ENCODE results near the gene SOAT2. TPM values are rescaled to one million over a fixed set of nuclear protein-coding genes. Genes with fewer than 3 reads are reported as not detected.

The SOAT2 gene
- total RNA-seq, 1 experiment from 2014 or later, result not detected

GRCh38 chr12:53096759-53097158 lies 6.5 kb upstream of the SOAT2 start:
- no peak overlapping the region for H2AFZ ChIP-seq (ENCODE audit: low read length)
- no peak overlapping the region for H3K23ac ChIP-seq (ENCODE audit: insufficient read length, low read depth, low read length)
- H4K91ac ChIP-seq (ENCODE audit: insufficient read length, low read depth, low read length), result no peak overlapping the region
- TF ChIP-seq, protein P1, sequence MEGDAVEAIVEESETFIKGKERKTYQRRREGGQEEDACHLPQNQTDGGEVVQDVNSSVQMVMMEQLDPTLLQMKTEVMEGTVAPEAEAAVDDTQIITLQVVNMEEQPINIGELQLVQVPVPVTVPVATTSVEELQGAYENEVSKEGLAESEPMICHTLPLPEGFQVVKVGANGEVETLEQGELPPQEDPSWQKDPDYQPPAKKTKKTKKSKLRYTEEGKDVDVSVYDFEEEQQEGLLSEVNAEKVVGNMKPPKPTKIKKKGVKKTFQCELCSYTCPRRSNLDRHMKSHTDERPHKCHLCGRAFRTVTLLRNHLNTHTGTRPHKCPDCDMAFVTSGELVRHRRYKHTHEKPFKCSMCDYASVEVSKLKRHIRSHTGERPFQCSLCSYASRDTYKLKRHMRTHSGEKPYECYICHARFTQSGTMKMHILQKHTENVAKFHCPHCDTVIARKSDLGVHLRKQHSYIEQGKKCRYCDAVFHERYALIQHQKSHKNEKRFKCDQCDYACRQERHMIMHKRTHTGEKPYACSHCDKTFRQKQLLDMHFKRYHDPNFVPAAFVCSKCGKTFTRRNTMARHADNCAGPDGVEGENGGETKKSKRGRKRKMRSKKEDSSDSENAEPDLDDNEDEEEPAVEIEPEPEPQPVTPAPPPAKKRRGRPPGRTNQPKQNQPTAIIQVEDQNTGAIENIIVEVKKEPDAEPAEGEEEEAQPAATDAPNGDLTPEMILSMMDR (conservative IDR thresholded peaks at IDR 0.05), result no peak
- H3K79me1 ChIP-seq (ENCODE audit: insufficient read depth, low read depth, low read length, poor library complexity, severe bottlenecking), result no peaks in the 10 kb centered on the region
- H3K4me2 ChIP-seq (ENCODE audit: insufficient read depth, insufficient read length, low read length), result peak overlapping the region; percentile 98
- H3K4me1 ChIP-seq (ENCODE audit: insufficient read depth, low read length), result peaks cover 6% of the 10 kb centered on the region; the same call in 1 of the 2 replicates
- no peak overlapping the region; a peak in 1 of 7 replicates for H3K27ac Mint-ChIP-seq
- peaks cover 0 to 3% of the 10 kb centered on the region in 2 experiments; a peak in 1 of 5 replicates for H3K9me3 Mint-ChIP-seq
- no peak overlapping the region for H2BK12ac ChIP-seq (ENCODE audit: insufficient read length, low read depth, low read length)
- H4K5ac ChIP-seq (ENCODE audit: insufficient read length, low read depth, low read length), result no peak overlapping the region
- WGBS (ENCODE audit: extremely low coverage, insufficient read length, low lambda C conversion rate), result no CpG with 5 or more reads among the region's 9 CpGs
- H3K4ac ChIP-seq (ENCODE audit: low read depth, low read length), result no peak overlapping the region
- no peak overlapping the region for H4K8ac ChIP-seq (replicated peaks; ENCODE audit: insufficient read length, low read depth, low read length)
- H3T11ph ChIP-seq (ENCODE audit: low read length), result no peak overlapping the region
- no peak overlapping the region for H3K56ac ChIP-seq (ENCODE audit: insufficient read length, low read depth, low read length)
- no peaks in the 10 kb centered on the region; the same call in 1 of the 2 replicates for H3K27me3 ChIP-seq (ENCODE audit: insufficient read depth, low read length)
- H3K27me3 Mint-ChIP-seq (ENCODE audit: low read depth), result peaks cover 74% of the 10 kb centered on the region
- no peaks in the 10 kb centered on the region for H3K9me3 ChIP-seq (ENCODE audit: control insufficient read depth, low read depth, low read length)
- no peaks in the 10 kb centered on the region for H4K20me1 ChIP-seq (ENCODE audit: control insufficient read depth, insufficient read depth, insufficient read length)
- DNase-seq, result no peak
- H3K79me2 ChIP-seq (ENCODE audit: insufficient read depth, low read length), result no peaks in the 10 kb centered on the region
- no peak overlapping the region for H2BK5ac ChIP-seq (ENCODE audit: insufficient read length, low read length)
- H3K4me3 Mint-ChIP-seq, result peak overlapping the region; percentile 68 to 91
- H3K14ac ChIP-seq (ENCODE audit: insufficient read depth, low read length), result no peak overlapping the region
- H2BK20ac ChIP-seq (ENCODE audit: low read depth, low read length, poor library complexity, severe bottlenecking), result no peak overlapping the region
- H2BK120ac ChIP-seq (ENCODE audit: low read depth, low read length, poor library complexity, severe bottlenecking), result no peak overlapping the region
- peaks cover 24% of the 10 kb centered on the region for H3K23me2 ChIP-seq (ENCODE audit: insufficient read length, low read depth, low read length, poor library complexity, severe bottlenecking)
- no peaks in the 10 kb centered on the region; a peak in 1 of 7 replicates for H3K36me3 Mint-ChIP-seq (ENCODE audit: insufficient read depth in 1 of 3, low read depth in 3 of 3)
- no peak overlapping the region for H3K27ac ChIP-seq (ENCODE audit: insufficient read length, low read depth, low read length)
- H3K18ac ChIP-seq (ENCODE audit: insufficient read length, low read depth, low read length), result no peak overlapping the region
- H2BK15ac ChIP-seq (ENCODE audit: low read depth, low read length), result no peak overlapping the region
- H2AK5ac ChIP-seq (ENCODE audit: insufficient read length, low read length), result no peak overlapping the region
- H3K4me1 Mint-ChIP-seq, result peaks cover 27 to 39% of the 10 kb centered on the region in 2 experiments
- no peak overlapping the region for H3K9ac ChIP-seq (ENCODE audit: extremely low read depth, insufficient read length, low read length)

Measured in H9 (cell line).